Measurements from ENCODE around the gene DONSON.
"Not testable (repeated sequence)": the region's sequence is repeated elsewhere in the genome, so short reads cannot be mapped to it uniquely, and the experiment has no call there.

DONSON gene

DNA sequence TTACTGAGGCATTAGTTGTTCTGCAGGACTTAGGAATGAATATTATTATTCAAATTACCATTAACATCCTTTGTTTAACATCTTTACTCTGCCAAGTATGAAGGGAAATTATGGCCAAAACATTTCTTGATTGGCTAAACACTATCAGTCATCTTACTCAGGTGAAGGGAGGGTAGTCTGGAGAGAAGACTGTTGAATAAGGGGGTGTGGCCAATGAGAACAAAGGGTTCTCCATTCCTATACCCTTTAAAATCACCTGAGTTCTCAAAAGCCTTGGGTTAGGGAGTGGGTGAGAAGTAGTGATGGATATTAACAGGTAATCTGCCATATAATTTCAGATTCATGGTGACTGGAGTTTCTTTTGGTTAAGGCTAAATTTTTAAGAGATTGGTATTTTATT, 33.8 kb upstream of the DONSON start:
- no peak overlapping the region for H3K9ac ChIP-seq (ENCODE audit: low read depth, low read length)
- H3K9me3 ChIP-seq (ENCODE audit: insufficient read depth, low read length, severe bottlenecking), result no peaks in the 10 kb centered on the region
- no peaks in the 10 kb centered on the region for H3K27me3 ChIP-seq (ENCODE audit: insufficient read depth, low read length, poor library complexity)
- ATAC-seq (ENCODE audit: insufficient read depth, low read depth) (no peak), DNase-seq (no peak)
- no peak overlapping the region for H3K27ac ChIP-seq (ENCODE audit: low read length)
- H3K4me2 ChIP-seq (ENCODE audit: insufficient read depth, low read length), result no peak overlapping the region
- no peaks in the 10 kb centered on the region for H4K20me1 ChIP-seq (ENCODE audit: insufficient read depth, low read length)
- no peak overlapping the region for H2AFZ ChIP-seq (ENCODE audit: low read depth, low read length)
- no peaks in the 10 kb centered on the region for H3K4me1 ChIP-seq (ENCODE audit: insufficient read depth, low read length)
- peaks cover 39% of the 10 kb centered on the region for H3K36me3 ChIP-seq (ENCODE audit: insufficient read depth, low read length)
- no peak overlapping the region for H3K4me3 ChIP-seq (ENCODE audit: low read depth in 1 of 2, low read length in 2 of 2)
- H3K79me2 ChIP-seq (ENCODE audit: insufficient read depth, low read length), result peaks cover 7% of the 10 kb centered on the region
- TF ChIP-seq, protein P1, sequence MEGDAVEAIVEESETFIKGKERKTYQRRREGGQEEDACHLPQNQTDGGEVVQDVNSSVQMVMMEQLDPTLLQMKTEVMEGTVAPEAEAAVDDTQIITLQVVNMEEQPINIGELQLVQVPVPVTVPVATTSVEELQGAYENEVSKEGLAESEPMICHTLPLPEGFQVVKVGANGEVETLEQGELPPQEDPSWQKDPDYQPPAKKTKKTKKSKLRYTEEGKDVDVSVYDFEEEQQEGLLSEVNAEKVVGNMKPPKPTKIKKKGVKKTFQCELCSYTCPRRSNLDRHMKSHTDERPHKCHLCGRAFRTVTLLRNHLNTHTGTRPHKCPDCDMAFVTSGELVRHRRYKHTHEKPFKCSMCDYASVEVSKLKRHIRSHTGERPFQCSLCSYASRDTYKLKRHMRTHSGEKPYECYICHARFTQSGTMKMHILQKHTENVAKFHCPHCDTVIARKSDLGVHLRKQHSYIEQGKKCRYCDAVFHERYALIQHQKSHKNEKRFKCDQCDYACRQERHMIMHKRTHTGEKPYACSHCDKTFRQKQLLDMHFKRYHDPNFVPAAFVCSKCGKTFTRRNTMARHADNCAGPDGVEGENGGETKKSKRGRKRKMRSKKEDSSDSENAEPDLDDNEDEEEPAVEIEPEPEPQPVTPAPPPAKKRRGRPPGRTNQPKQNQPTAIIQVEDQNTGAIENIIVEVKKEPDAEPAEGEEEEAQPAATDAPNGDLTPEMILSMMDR (IDR thresholded peaks at IDR 0.05; ENCODE audit: borderline replicate concordance, extremely low read depth, low read length, poor library complexity, severe bottlenecking), result no peak
- no peak for TF ChIP-seq EZH2 (IDR thresholded peaks at IDR 0.05; ENCODE audit: borderline replicate concordance, low read depth, low read length, severe bottlenecking)

DNA sequence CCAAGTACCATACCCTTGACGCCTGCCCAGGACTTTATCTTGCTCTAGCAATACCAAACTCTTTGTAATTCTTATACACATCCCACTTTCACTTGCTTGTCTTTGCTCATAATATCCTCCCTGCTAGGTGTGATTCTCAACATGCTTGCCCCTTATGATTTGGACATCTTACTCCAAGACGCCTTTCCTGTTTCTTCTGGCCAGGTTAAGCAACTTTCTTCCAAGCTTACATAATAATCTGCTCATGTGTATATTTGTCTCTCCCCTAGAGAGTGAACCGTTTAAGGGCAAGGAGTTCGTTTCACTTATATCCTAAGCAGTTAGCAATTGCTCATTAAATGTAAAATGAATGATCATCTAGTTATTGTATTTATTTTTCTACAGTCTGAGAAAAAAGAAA, 31.2 kb upstream of the DONSON start:
- DNase-seq, result no peak
- Histone ChIP-seq H4K20me1 (ENCODE audit: insufficient read depth, low read length) (no peaks in the 10 kb centered on the region), H3K27me3 (ENCODE audit: insufficient read depth, low read length, poor library complexity) (no peaks in the 10 kb centered on the region), H3K4me3 (ENCODE audit: low read depth in 1 of 2, low read length in 2 of 2) (no peak overlapping the region), H2AFZ (ENCODE audit: low read depth, low read length) (no peak overlapping the region), H3K36me3 (ENCODE audit: insufficient read depth, low read length) (peaks cover 40% of the 10 kb centered on the region), H3K79me2 (ENCODE audit: insufficient read depth, low read length) (no peaks in the 10 kb centered on the region), H3K9me3 (ENCODE audit: insufficient read depth, low read length, severe bottlenecking) (no peaks in the 10 kb centered on the region), H3K4me2 (ENCODE audit: insufficient read depth, low read length) (no peak overlapping the region), H3K9ac (ENCODE audit: low read depth, low read length) (no peak overlapping the region), H3K4me1 (ENCODE audit: insufficient read depth, low read length) (no peaks in the 10 kb centered on the region), H3K27ac (ENCODE audit: low read length) (no peak overlapping the region)
- no peak for ATAC-seq (ENCODE audit: insufficient read depth, low read depth)
- TF ChIP-seq EZH2 (IDR thresholded peaks at IDR 0.05; ENCODE audit: borderline replicate concordance, low read depth, low read length, severe bottlenecking), result no peak
- TF ChIP-seq, protein P1 (IDR thresholded peaks at IDR 0.05; ENCODE audit: borderline replicate concordance, extremely low read depth, low read length, poor library complexity, severe bottlenecking), result no peak

DNA sequence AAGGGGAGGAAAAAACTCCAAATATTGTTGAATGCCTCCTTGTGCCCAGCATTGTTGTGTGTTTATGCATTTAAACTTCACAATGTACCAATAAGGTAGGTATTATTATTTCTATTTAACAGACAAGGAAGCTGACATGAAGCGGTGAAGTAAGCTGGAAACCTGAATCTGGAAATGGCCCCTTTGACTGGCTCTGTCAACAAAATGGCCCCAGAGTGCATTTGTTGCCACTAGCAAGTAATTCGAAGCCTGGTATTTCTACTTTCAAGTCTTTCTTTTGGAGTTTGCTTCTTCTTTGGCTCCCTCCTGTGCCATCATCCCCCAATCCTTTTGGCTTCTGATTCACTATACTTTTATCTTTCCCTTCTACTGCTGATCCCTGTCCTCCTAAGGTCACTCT, 29.9 kb upstream of the DONSON start:
- Histone ChIP-seq H3K4me3 (ENCODE audit: low read depth in 1 of 2, low read length in 2 of 2) (no peak overlapping the region), H3K4me2 (ENCODE audit: insufficient read depth, low read length) (no peak overlapping the region), H3K79me2 (ENCODE audit: insufficient read depth, low read length) (no peaks in the 10 kb centered on the region), H3K9me3 (ENCODE audit: insufficient read depth, low read length, severe bottlenecking) (no peaks in the 10 kb centered on the region), H2AFZ (ENCODE audit: low read depth, low read length) (no peak overlapping the region), H3K4me1 (ENCODE audit: insufficient read depth, low read length) (no peaks in the 10 kb centered on the region), H3K9ac (ENCODE audit: low read depth, low read length) (no peak overlapping the region), H3K27me3 (ENCODE audit: insufficient read depth, low read length, poor library complexity) (no peaks in the 10 kb centered on the region), H4K20me1 (ENCODE audit: insufficient read depth, low read length) (no peaks in the 10 kb centered on the region), H3K27ac (ENCODE audit: low read length) (no peak overlapping the region), H3K36me3 (ENCODE audit: insufficient read depth, low read length) (peaks cover 37% of the 10 kb centered on the region)
- ATAC-seq (ENCODE audit: insufficient read depth, low read depth) (no peak), DNase-seq (no peak)
- no peak for TF ChIP-seq EZH2 (IDR thresholded peaks at IDR 0.05; ENCODE audit: borderline replicate concordance, low read depth, low read length, severe bottlenecking)
- TF ChIP-seq, protein P1 (IDR thresholded peaks at IDR 0.05; ENCODE audit: borderline replicate concordance, extremely low read depth, low read length, poor library complexity, severe bottlenecking), result no peak

DNA sequence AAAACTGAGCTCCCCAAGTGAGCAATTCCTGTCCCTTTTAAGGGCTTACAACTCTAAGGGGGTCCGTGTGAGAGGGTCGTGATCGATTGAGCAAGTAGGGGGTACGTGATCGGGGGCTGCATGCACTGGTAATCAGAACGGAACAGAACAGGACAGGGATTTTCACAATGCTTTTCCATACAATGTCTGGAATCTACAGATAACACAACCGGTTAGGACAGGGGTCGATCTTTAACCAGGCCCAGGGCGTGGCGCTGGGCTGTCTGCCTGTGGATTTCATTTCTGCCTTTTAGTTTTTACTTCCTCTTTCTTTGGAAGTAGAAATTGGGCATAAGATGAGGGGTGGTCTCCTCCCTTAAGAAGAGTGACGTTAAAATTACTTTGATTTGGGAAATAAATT, 29.1 kb upstream of the DONSON start:
- not testable (repeated sequence) for H4K20me1 ChIP-seq (ENCODE audit: insufficient read depth, low read length); H3K27ac ChIP-seq (ENCODE audit: low read length); ATAC-seq (ENCODE audit: insufficient read depth, low read depth); H3K4me3 ChIP-seq (ENCODE audit: low read depth in 1 of 2, low read length in 2 of 2); H2AFZ ChIP-seq (ENCODE audit: low read depth, low read length); H3K79me2 ChIP-seq (ENCODE audit: insufficient read depth, low read length); H3K4me1 ChIP-seq (ENCODE audit: insufficient read depth, low read length); H3K4me2 ChIP-seq (ENCODE audit: insufficient read depth, low read length); DNase-seq; H3K27me3 ChIP-seq (ENCODE audit: insufficient read depth, low read length, poor library complexity); H3K9ac ChIP-seq (ENCODE audit: low read depth, low read length); H3K9me3 ChIP-seq (ENCODE audit: insufficient read depth, low read length, severe bottlenecking)
- H3K36me3 ChIP-seq (ENCODE audit: insufficient read depth, low read length), result peaks cover 38% of the 10 kb centered on the region

Data from DND-41 (cell line).